SK-N-SH (cell line): ENCODE results near the gene SYTL5. TPM values are rescaled to one million over a fixed set of nuclear protein-coding genes. Genes with fewer than 3 reads are reported as not detected.

ENCODE experiments used
- CTCF ChIA-PET: fragments of 300-600, 350-600 bp; formaldehyde crosslinking; extraction: SDS; loops from one replicate; lab custom pipeline; 2021; lab: Yijun Ruan, JAX
- POLR2A ChIA-PET: fragments of 350-600 bp; sonication (Branson Sonifier 250); formaldehyde crosslinking; extraction: SDS; loops from one replicate; lab custom pipeline; 2020; ENCODE audit warnings: antibody characterized with exemption, inconsistent platforms; lab: Yijun Ruan, JAX
- DNase-seq: peaks from one replicate; pipeline ENCODE4 v3.0.0; 2012
- H2AFZ ChIP-seq: fragments of 200-600 bp; sonication (generic); 2 replicates; pipeline ENCODE4 v1.8.1; 2016; ENCODE audit warnings: antibody characterized with exemption, mild to moderate bottlenecking, low read depth
- H3F3A ChIP-seq: fragments of 200-600 bp; sonication (generic); replicated peaks from 2 replicates; pipeline ENCODE3; 2016; ENCODE audit warnings: antibody characterized with exemption, mild to moderate bottlenecking; ENCODE audit not compliant: insufficient read depth
- H3K27ac ChIP-seq, 2 experiments: fragments of 200-500 bp in 1 of 2; fragments of 200-600 bp in 1 of 2; sonication (Bioruptor generic) in 1 of 2; sonication (generic), shearing (Covaris generic) in 1 of 2; 2 replicates each; pipeline versions ENCODE4 v1.5.1 to v1.6.1; 2014 to 2016; ENCODE audit warnings: low read depth in 2 of 2, inconsistent platforms in 1 of 2, low read length in 1 of 2, mild to moderate bottlenecking in 1 of 2, mixed read lengths in 1 of 2
- H3K27me3 ChIP-seq: fragments of 200-600 bp; sonication (generic), shearing (Covaris generic); 2 replicates; pipeline ENCODE4 v1.6.1; 2016; ENCODE audit warnings: mixed run types; ENCODE audit not compliant: insufficient read depth
- H3K36me3 ChIP-seq, 2 experiments: fragments of 200-500 bp in 1 of 2; fragments of 200-600 bp in 1 of 2; sonication (Bioruptor generic) in 1 of 2; sonication (generic) in 1 of 2; replicated peaks in 1 of 2; 2 replicates each; pipeline versions ENCODE3 to v1.5.1; 2014 to 2016; ENCODE audit warnings: low read length in 1 of 2, mild to moderate bottlenecking in 1 of 2; ENCODE audit not compliant: insufficient read depth in 2 of 2, control insufficient read depth in 1 of 2
- H3K4me1 ChIP-seq, 2 experiments: fragments of 200-500 bp in 1 of 2; fragments of 200-600 bp in 1 of 2; sonication (Bioruptor generic) in 1 of 2; sonication (generic), shearing (Covaris generic) in 1 of 2; 2 replicates each; pipeline versions ENCODE4 v1.5.1 to v1.6.1; 2014 to 2016; ENCODE audit warnings: low read depth in 1 of 2, low read length in 1 of 2, mixed run types in 1 of 2; ENCODE audit not compliant: insufficient read depth in 2 of 2, control insufficient read depth in 1 of 2
- H3K4me2 ChIP-seq: fragments of 200-600 bp; sonication (generic), shearing (Covaris generic); 2 replicates; pipeline ENCODE4 v1.6.1; 2017; ENCODE audit warnings: mixed run types
- H3K4me3 ChIP-seq, 2 experiments: fragments of 200-500 bp in 1 of 2; fragments of 200-600 bp in 1 of 2; sonication (Bioruptor generic) in 1 of 2; sonication (generic), shearing (Covaris generic) in 1 of 2; 2 replicates each; pipeline versions ENCODE4 v1.5.1 to v1.8.1; 2014 to 2016; ENCODE audit warnings: low read depth in 2 of 2, inconsistent platforms in 1 of 2, low read length in 1 of 2, mild to moderate bottlenecking in 1 of 2, mixed read lengths in 1 of 2, moderate library complexity in 1 of 2
- H3K79me2 ChIP-seq: fragments of 200-600 bp; sonication (generic); 2 replicates; pipeline ENCODE4 v1.8.1; 2017; ENCODE audit warnings: mild to moderate bottlenecking; ENCODE audit not compliant: insufficient read depth
- H3K9ac ChIP-seq: fragments of 200-600 bp; sonication (generic); 2 replicates; pipeline ENCODE4 v1.6.1; 2017; ENCODE audit warnings: mixed run types
- H3K9me2 ChIP-seq: fragments of 200-600 bp; sonication (generic); 2 replicates; pipeline ENCODE4 v1.6.1; 2017; ENCODE audit warnings: mixed run types
- H3K9me3 ChIP-seq: fragments of 200-600 bp; sonication (generic); 2 replicates; pipeline ENCODE4 v1.6.1; 2017; ENCODE audit warnings: mixed run types, mild to moderate bottlenecking, moderate library complexity
- H4K20me1 ChIP-seq: fragments of 200-600 bp; sonication (generic); 2 replicates; pipeline ENCODE4 v1.6.1; 2017; ENCODE audit warnings: mild to moderate bottlenecking, mixed run types; ENCODE audit not compliant: insufficient read depth
- EZH2phosphoT487 ChIP-seq: fragments of 200-600 bp; sonication (generic); IDR thresholded peaks from 2 replicates; pipeline ENCODE4 v1.6.1; 2017; ENCODE audit warnings: low read depth, mixed run types, mild to moderate bottlenecking, antibody characterized with exemption, moderate library complexity, borderline replicate concordance
- FOSL2 ChIP-seq: IDR thresholded peaks from 2 replicates; pipeline ENCODE4 v1.4.0; 2012; ENCODE audit warnings: low read depth, mild to moderate bottlenecking, moderate library complexity, borderline replicate concordance
- FOXJ3 ChIP-seq: sonication (generic); formaldehyde crosslinking; IDR thresholded peaks from 2 replicates; pipeline ENCODE4 v1.5.1; 2020; ENCODE audit warnings: mild to moderate bottlenecking, missing genetic modification reagents
- MXI1 ChIP-seq: IDR thresholded peaks from 2 replicates; pipeline ENCODE4 v1.6.1; 2012; ENCODE audit warnings: mild to moderate bottlenecking, low read depth, low read length, improper control_type of control experiment
- NRF1 ChIP-seq: IDR thresholded peaks from 2 replicates; pipeline ENCODE4 v1.6.1; 2012; ENCODE audit warnings: low read depth, mild to moderate bottlenecking, low read length
- POLR2AphosphoS5 ChIP-seq: IDR thresholded peaks from 2 replicates; pipeline ENCODE4 v1.6.1; 2012; ENCODE audit warnings: low read depth, low read length
- RXRA ChIP-seq: IDR thresholded peaks from 2 replicates; pipeline ENCODE4 v1.4.0; 2012; ENCODE audit warnings: low read depth, mild to moderate bottlenecking, borderline replicate concordance
- SIN3A ChIP-seq: IDR thresholded peaks from 2 replicates; pipeline ENCODE4 v1.6.1; 2012; ENCODE audit warnings: low read depth, mild to moderate bottlenecking, low read length, moderate library complexity, borderline replicate concordance
- SMC3 ChIP-seq: IDR thresholded peaks from 2 replicates; pipeline ENCODE4 v1.6.1; 2012; ENCODE audit warnings: low read depth, low read length, improper control_type of control experiment
- TAF1 ChIP-seq: IDR thresholded peaks from 2 replicates; pipeline ENCODE4 v1.6.1; 2012; ENCODE audit warnings: low read depth, mild to moderate bottlenecking, low read length, moderate library complexity, borderline replicate concordance
- TCF12 ChIP-seq: IDR thresholded peaks from 2 replicates; pipeline ENCODE4 v1.4.0; 2012
- ZBTB33 ChIP-seq: IDR thresholded peaks from 2 replicates; pipeline ENCODE4 v1.4.0; 2012; ENCODE audit warnings: low read depth, borderline replicate concordance
- WGBS: methylation state at CpG from one replicate; pipeline ENCODE4 v1.1.6; 2017; ENCODE audit warnings: low lambda C conversion rate; 5-methylcytosine and 5-hydroxymethylcytosine counted together
- polyA plus RNA-seq, 3 experiments: library from polyadenylated mRNA; depleted of rRNA; stranded (reverse); fragments of >200 nt; gene quantifications; 2 replicates each; pipeline ENCODE4 v1.2.3, GENCODE V29; 2012
- TF ChIP-seq, protein P1 (sequence below): IDR thresholded peaks from 2 replicates; pipeline ENCODE4; 2012
- TF ChIP-seq, protein P2 (sequence below): IDR thresholded peaks from 2 replicates; pipeline ENCODE4 v1.4.0; 2012; ENCODE audit warnings: low read depth, borderline replicate concordance
- TF ChIP-seq, protein P3 (sequence below): fragments of 150-350 bp; IDR thresholded peaks from 2 replicates; pipeline ENCODE4 v1.6.1; 2017; ENCODE audit warnings: antibody characterized with exemption, low read length, low read depth, borderline replicate concordance

Gene SYTL5
- polyA plus RNA-seq, 1 of the 3 experiments (the other 2 are of a cell fraction), result 0.74 TPM

GRCh38 chrX:38142610-38143009 lies 136.3 kb downstream of the SYTL5 start:
- Histone ChIP-seq H3K27ac (no peak overlapping the region), H3K79me2 (no peaks in the 10 kb centered on the region), H3K9me3 (no peaks in the 10 kb centered on the region), H2AFZ (no peak overlapping the region), H3K4me3 (no peak overlapping the region), H3K36me3 (no peaks in the 10 kb centered on the region), H3K27me3 (no peaks in the 10 kb centered on the region), H4K20me1 (no peaks in the 10 kb centered on the region), H3K9ac (no peak overlapping the region), H3K4me2 (no peak overlapping the region), H3F3A (no peaks in the 10 kb centered on the region), H3K9me2 (no peaks in the 10 kb centered on the region), H3K4me1 (no peaks in the 10 kb centered on the region)
- no peak for DNase-seq
- 16% methylated on average over 1 of the region's 1 CpG for WGBS
- CTCF ChIA-PET, result interaction anchor here (2.7 kb wide), 1 partner anchor 24 kb away, joined by 12 read pairs; no protein-coding TSS in a partner anchor
- TF ChIP-seq NRF1, result no peak
- TF ChIP-seq ZBTB33, result no peak
- no peak for TF ChIP-seq TCF12
- POLR2A ChIA-PET, result no interaction called here

- TF ChIP-seq, protein P1, sequence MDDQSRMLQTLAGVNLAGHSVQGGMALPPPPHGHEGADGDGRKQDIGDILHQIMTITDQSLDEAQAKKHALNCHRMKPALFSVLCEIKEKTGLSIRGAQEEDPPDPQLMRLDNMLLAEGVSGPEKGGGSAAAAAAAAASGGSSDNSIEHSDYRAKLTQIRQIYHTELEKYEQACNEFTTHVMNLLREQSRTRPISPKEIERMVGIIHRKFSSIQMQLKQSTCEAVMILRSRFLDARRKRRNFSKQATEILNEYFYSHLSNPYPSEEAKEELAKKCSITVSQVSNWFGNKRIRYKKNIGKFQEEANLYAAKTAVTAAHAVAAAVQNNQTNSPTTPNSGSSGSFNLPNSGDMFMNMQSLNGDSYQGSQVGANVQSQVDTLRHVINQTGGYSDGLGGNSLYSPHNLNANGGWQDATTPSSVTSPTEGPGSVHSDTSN, result no peak
- no peak for TF ChIP-seq FOSL2
- ChIA-PET CTCF (interaction anchor here (1.4 kb wide), 1 partner anchor 17 kb away, joined by 4 read pairs; no protein-coding TSS in a partner anchor), POLR2A (no interaction called here)
- WGBS, result 30% methylated on average over 2 of the region's 2 CpGs
- H3K4me1 ChIP-seq, result no peaks in the 10 kb centered on the region
- H3K36me3 ChIP-seq, result no peaks in the 10 kb centered on the region
- no peak overlapping the region for H3K9ac ChIP-seq
- no peaks in the 10 kb centered on the region for H3F3A ChIP-seq
- no peaks in the 10 kb centered on the region for H3K9me3 ChIP-seq
- H3K4me3 ChIP-seq, result no peak overlapping the region
- no peaks in the 10 kb centered on the region for H3K79me2 ChIP-seq
- no peak overlapping the region for H3K27ac ChIP-seq
- DNase-seq, result no peak
- H2AFZ ChIP-seq, result no peak overlapping the region
- no peaks in the 10 kb centered on the region for H3K27me3 ChIP-seq
- no peak overlapping the region for H3K4me2 ChIP-seq
- 0 out of 2 replicates have a peak, but pooled peaks cover 3% of the 10 kb centered on the region for H3K9me2 ChIP-seq
- H4K20me1 ChIP-seq, result no peaks in the 10 kb centered on the region
Observed at GRCh38 chrX:38149016-38149415, 142.7 kb downstream of the SYTL5 start.

DNA sequence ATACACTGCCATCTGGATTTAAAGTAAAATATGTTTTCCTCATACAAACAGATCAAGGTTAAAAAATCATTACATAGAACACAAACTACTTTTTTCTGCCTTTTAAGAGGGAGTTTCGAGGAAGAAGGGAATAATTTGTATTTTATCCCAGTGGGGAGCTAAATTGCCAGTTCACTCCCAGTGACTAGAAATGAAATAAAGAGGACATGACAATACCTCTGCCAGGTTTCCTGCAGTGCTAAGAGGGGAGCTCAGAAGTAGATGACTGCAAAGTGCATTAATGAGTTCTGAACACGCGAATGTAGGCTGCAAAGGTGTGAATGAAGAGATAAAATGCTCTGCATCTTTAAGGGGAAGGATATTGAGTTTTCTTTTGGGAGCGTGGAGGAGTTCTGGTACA lies 144.6 kb downstream of the SYTL5 start:
- Histone ChIP-seq H4K20me1 (no peaks in the 10 kb centered on the region), H3K79me2 (no peaks in the 10 kb centered on the region), H3K4me2 (no peak overlapping the region), H2AFZ (no peak overlapping the region), H3K27me3 (no peaks in the 10 kb centered on the region), H3K9me2 (0 out of 2 replicates have a peak, but pooled peaks cover 3% of the 10 kb centered on the region), H3K9ac (no peak overlapping the region), H3K27ac (no peak overlapping the region), H3K36me3 (no peaks in the 10 kb centered on the region), H3F3A (no peaks in the 10 kb centered on the region), H3K9me3 (no peaks in the 10 kb centered on the region), H3K4me3 (no peak overlapping the region), H3K4me1 (no peaks in the 10 kb centered on the region)
- ChIA-PET CTCF (interaction anchor here (1.2 kb wide), 1 partner anchor 15 kb away, joined by 3 read pairs; no protein-coding TSS in a partner anchor), POLR2A (no interaction called here)
- DNase-seq, result no peak
- WGBS, result 43% methylated on average over 4 of the region's 4 CpGs
- TF ChIP-seq POLR2AphosphoS5, result no peak
- no peak for TF ChIP-seq MXI1
- no peak for TF ChIP-seq RXRA
- no peak for TF ChIP-seq EZH2phosphoT487
- no peak for TF ChIP-seq FOXJ3 (CRISPR knock-in tag)
- no peak for TF ChIP-seq SIN3A
- TF ChIP-seq, protein P2, sequence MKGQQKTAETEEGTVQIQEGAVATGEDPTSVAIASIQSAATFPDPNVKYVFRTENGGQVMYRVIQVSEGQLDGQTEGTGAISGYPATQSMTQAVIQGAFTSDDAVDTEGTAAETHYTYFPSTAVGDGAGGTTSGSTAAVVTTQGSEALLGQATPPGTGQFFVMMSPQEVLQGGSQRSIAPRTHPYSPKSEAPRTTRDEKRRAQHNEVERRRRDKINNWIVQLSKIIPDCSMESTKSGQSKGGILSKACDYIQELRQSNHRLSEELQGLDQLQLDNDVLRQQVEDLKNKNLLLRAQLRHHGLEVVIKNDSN, result no peak
- TF ChIP-seq, protein P3, sequence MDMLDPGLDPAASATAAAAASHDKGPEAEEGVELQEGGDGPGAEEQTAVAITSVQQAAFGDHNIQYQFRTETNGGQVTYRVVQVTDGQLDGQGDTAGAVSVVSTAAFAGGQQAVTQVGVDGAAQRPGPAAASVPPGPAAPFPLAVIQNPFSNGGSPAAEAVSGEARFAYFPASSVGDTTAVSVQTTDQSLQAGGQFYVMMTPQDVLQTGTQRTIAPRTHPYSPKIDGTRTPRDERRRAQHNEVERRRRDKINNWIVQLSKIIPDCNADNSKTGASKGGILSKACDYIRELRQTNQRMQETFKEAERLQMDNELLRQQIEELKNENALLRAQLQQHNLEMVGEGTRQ, result no peak
- no peak for TF ChIP-seq SMC3
- TF ChIP-seq TAF1, result no peak
